ENCODE results near the gene UPK1A. TPM values are rescaled to one million over a fixed set of nuclear protein-coding genes. Genes with fewer than 3 reads are reported as not detected.
A peak's percentile ranks its signal among the peaks of the same experiment; 100 is the strongest.

UPK1A gene
- total and polyA plus RNA-seq, 2 of the 8 experiments (the other 6 are each of a cell fraction or from before 2014, with no cell fraction given): 0.56 to 9.9 TPM

DNA sequence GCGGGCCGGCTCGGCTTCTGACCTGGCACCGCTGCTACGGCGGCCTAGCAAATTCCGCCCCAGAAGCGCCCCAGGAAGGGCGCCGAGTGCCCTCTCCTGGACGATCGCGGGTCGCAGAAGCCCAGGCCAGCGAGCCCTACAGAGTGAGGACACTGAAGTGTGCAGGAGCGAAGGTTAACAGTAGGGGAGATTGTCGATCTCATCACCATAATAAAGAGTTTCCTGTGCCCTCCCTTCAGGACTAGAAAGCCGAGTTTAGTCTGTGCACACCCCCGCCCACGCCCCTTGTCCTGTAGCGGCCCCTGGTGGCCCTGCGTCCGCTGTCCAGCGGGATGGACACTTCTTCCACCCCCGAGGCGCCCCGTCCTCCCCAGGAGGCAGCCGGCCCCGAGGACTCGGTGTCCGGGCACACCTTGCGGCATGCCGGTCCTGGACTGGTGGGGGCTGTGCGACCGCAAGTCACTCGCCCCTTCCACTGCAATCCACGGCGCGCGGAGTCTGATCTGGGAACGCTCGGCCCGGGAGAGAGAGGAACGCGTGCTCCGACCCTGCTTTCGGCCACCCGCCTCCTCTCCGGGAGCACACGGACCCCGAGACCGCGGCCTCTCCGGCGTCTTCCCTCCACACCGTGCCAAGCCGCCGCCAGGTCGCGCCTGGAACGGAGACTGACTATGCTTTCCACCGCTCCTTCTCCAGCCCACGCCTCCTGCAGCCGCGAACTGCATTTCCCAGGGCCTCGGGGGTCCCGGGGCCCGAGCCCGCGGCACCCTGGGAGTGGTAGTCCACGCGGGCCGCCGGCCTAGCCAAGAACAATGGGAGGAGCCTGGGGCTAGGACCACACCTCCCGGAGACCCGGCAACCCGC, 50.7 kb downstream of the UPK1A start:
- CTCF ChIA-PET (ENCODE audit: partially characterized antibody): interaction anchor here (3.3 kb wide), 1 partner anchor 14 kb away, joined by 20 read pairs; the partner anchor contains the start of gene ZBTB32
- Histone ChIP-seq H3K4ac (replicated peaks; ENCODE audit: insufficient read length, low read depth, low read length) (peak overlapping the region; percentile 89), H3K27me3 (replicated peaks in 1 of 4; ENCODE audit: control insufficient read depth in 3 of 4, extremely low read depth in 1 of 4, insufficient read depth in 3 of 4, low read length in 3 of 4) (no peaks in the 10 kb centered on the region), H2BK5ac (ENCODE audit: low read depth, low read length) (peak overlapping the region; percentile 99), H3K9me3 (ENCODE audit: insufficient read depth in 2 of 2, low read depth in 1 of 2, low read length in 1 of 2) (no peaks in the 10 kb centered on the region), H2AFZ (ENCODE audit: low read length) (peak overlapping the region; percentile 25; the same call in 1 of the 2 replicates), H3K4me1 (replicated peaks in 1 of 4; ENCODE audit: control insufficient read depth in 3 of 4, insufficient read depth in 4 of 4, low read length in 3 of 4) (peaks cover 0 to 25% (median 17%) of the 10 kb centered on the region in 4 experiments; a peak in 6 of 7 replicates), H3K23me2 (ENCODE audit: low read depth, low read length) (peaks cover 13% of the 10 kb centered on the region), H2BK20ac (ENCODE audit: low read length) (no peak overlapping the region), H4K5ac (ENCODE audit: insufficient read length, low read depth, low read length) (peak overlapping the region; percentile 94), H4K91ac (replicated peaks; ENCODE audit: insufficient read length, low read length) (peak overlapping the region; percentile 96), H4K20me1 (replicated peaks in 1 of 2; ENCODE audit: control insufficient read depth in 1 of 2, insufficient read depth in 2 of 2, low read length in 2 of 2) (peaks cover 11 to 12% of the 10 kb centered on the region in 2 experiments), H4K8ac (ENCODE audit: extremely low read depth, insufficient read depth, low read length) (peak overlapping the region; percentile 92), H2BK15ac (ENCODE audit: low read length) (peak overlapping the region; percentile 88; the same call in 1 of the 2 replicates), H3K23ac (ENCODE audit: insufficient read length) (no peak overlapping the region), H2AK5ac (ENCODE audit: low read depth, low read length) (no peak overlapping the region), H3K56ac (replicated peaks; ENCODE audit: insufficient read length, low read depth, low read length) (peak overlapping the region; percentile 97), H2BK12ac (ENCODE audit: low read depth, low read length) (peak overlapping the region; percentile 89; the same call in 1 of the 2 replicates), H3K36me3 (ENCODE audit: control insufficient read depth in 2 of 4, insufficient read depth in 4 of 4, low read length in 3 of 4) (peaks cover 0 to 16% (median 5%) of the 10 kb centered on the region in 4 experiments; a peak in 6 of 8 replicates), H3K79me1 (ENCODE audit: low read depth, low read length) (peaks cover 8% of the 10 kb centered on the region), H3K79me2 (ENCODE audit: control insufficient read depth in 1 of 2, insufficient read depth in 2 of 2, low read length in 2 of 2) (peaks cover 0 to 20% of the 10 kb centered on the region in 2 experiments; a peak in 3 of 4 replicates), H3K14ac (ENCODE audit: insufficient read length) (no peak overlapping the region), H3K4me2 (ENCODE audit: insufficient read depth in 1 of 2, low read depth in 2 of 2, low read length in 2 of 2) (peak overlapping the region; percentile 84 to 92), H3K18ac (ENCODE audit: extremely low read depth, low read length) (peak overlapping the region; percentile 99), H3K27ac (ENCODE audit: low read depth, low read length) (peak overlapping the region; percentile 79), H3K4me3 (ENCODE audit: extremely low read depth in 1 of 4, insufficient read depth in 2 of 4, low read depth in 3 of 4, low read length in 4 of 4) (peak overlapping the region; percentile 34 to 88 (median 82)), H2BK120ac (replicated peaks; ENCODE audit: low read depth, low read length) (peak overlapping the region; percentile 93), H3K9ac (replicated peaks in 1 of 4; ENCODE audit: extremely low read depth in 1 of 4, low read depth in 3 of 4, low read length in 3 of 4) (peak overlapping the region in 3 of 4 experiments; percentile 43 to 80 (median 80); a peak in 6 of 7 replicates)
- POLR2A ChIA-PET (ENCODE audit: partially characterized antibody): interaction anchor here (1.4 to 3.1 kb wide), 5 partner anchors 10 to 55 kb away, joined by 3 to 13 read pairs (median 8); no protein-coding TSS in a partner anchor
- DNase-seq (ENCODE audit: low read depth in 1 of 2, low spot score in 2 of 2): peak; percentile 92 to 94
- FAIRE-seq: peak; percentile 81
- WGBS, 2 experiments (ENCODE audit: extremely low coverage in 1 of 2, insufficient coverage in 1 of 2, insufficient read length in 1 of 2, insufficient replicate concordance in 2 of 2, low coverage in 1 of 2, low lambda C conversion rate in 2 of 2, missing lambda C conversion rate in 1 of 2): 1% methylated on average over 64 of the region's 77 CpGs; no CpG with 5 or more reads in 1 of the 2 experiments
- TF ChIP-seq PHF8 (conservative IDR thresholded peaks at IDR 0.05; ENCODE audit: low read depth, low read length) (peak; percentile 55; the same call in 1 of the 2 replicates), CREB1 (IDR thresholded peaks at IDR 0.05) (0 out of 2 replicates have a peak, but pooled peaks have one; percentile 49), POU5F1 (IDR thresholded peaks at IDR 0.05; ENCODE audit: low read depth, low read length) (no peak), TBP (IDR thresholded peaks at IDR 0.05; ENCODE audit: low read depth, low read length) (peak; percentile 78), CBX8 (IDR thresholded peaks at IDR 0.05; ENCODE audit: borderline replicate concordance, low read depth, low read length) (no peak), CBX5 (IDR thresholded peaks at IDR 0.05; ENCODE audit: low read depth, low read length) (no peak), TCF12 (IDR thresholded peaks at IDR 0.05; ENCODE audit: low read depth, low read length) (no peak), SIN3A (conservative IDR thresholded peaks at IDR 0.05 in 1 of 2, IDR thresholded peaks at IDR 0.05 in 1 of 2; ENCODE audit: low read depth in 1 of 2, low read length in 2 of 2) (peak; percentile 83 to 87; a peak in 2 of 4 replicates)
- TF ChIP-seq, protein P1, sequence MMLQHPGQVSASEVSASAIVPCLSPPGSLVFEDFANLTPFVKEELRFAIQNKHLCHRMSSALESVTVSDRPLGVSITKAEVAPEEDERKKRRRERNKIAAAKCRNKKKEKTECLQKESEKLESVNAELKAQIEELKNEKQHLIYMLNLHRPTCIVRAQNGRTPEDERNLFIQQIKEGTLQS (IDR thresholded peaks at IDR 0.05; ENCODE audit: insufficient read depth, low read depth, low read length): peak; percentile 22; the same call in 1 of the 2 replicates

Data from H1 (cell line).